HepG2 (cell line): ENCODE data around the gene AP4M1. TPM values are rescaled to one million over a fixed set of nuclear protein-coding genes. Genes with fewer than 3 reads are reported as not detected.
A peak's percentile ranks its signal among the peaks of the same experiment; 100 is the strongest.

Source experiments
- BRD4 ChIP-seq: sonication (generic); formaldehyde crosslinking; IDR thresholded peaks from 2 replicates; pipeline ENCODE4 v1.4.0; 2020; ENCODE audit warnings: missing genetic modification reagents
- CREB1 ChIP-seq, 2 experiments: fragments of 450-650 bp in 1 of 2; IDR thresholded peaks; 2 replicates each; pipeline ENCODE4 v1.6.1; 2016 to 2017; ENCODE audit warnings: control low read depth in 1 of 2, mild to moderate bottlenecking in 1 of 2, missing compliant biosample characterization in 1 of 2, missing genetic modification characterization in 1 of 2
- DPF2 ChIP-seq: sonication (generic); formaldehyde crosslinking; IDR thresholded peaks from 2 replicates; pipeline ENCODE4 v1.4.0; 2020; ENCODE audit warnings: mild to moderate bottlenecking, low read depth, missing genetic modification reagents, borderline replicate concordance
- JUN ChIP-seq: sonication (generic); formaldehyde crosslinking; IDR thresholded peaks from 2 replicates; pipeline ENCODE4 v1.4.0; 2020; ENCODE audit warnings: mild to moderate bottlenecking, missing genetic modification reagents
- NCOA1 ChIP-seq: sonication (generic); formaldehyde crosslinking; IDR thresholded peaks from 2 replicates; pipeline ENCODE4 v1.9.0; 2021; ENCODE audit warnings: missing genetic modification reagents
- RBM39 ChIP-seq: fragments of 200-400 bp; formaldehyde crosslinking; IDR thresholded peaks from one replicate; pipeline ENCODE4 v1.6.1; 2018; ENCODE audit warnings: antibody characterized with exemption, mild to moderate bottlenecking, low read depth, low read length; ENCODE audit not compliant: poor library complexity, severe bottlenecking
- SMYD3 ChIP-seq: sonication (generic); formaldehyde crosslinking; IDR thresholded peaks from 2 replicates; pipeline ENCODE4 v1.8.1; 2023; ENCODE audit warnings: mild to moderate bottlenecking, missing genetic modification reagents
- SP140L ChIP-seq: sonication (generic); formaldehyde crosslinking; IDR thresholded peaks from 2 replicates; pipeline ENCODE4 v1.4.0; 2020; ENCODE audit warnings: missing genetic modification reagents, borderline replicate concordance
- SRSF4 ChIP-seq: fragments of 200-400 bp; formaldehyde crosslinking; IDR thresholded peaks from one replicate; pipeline ENCODE4 v1.6.1; 2018; ENCODE audit warnings: mild to moderate bottlenecking, low read depth, low read length, moderate library complexity; ENCODE audit not compliant: poor library complexity, severe bottlenecking
- TCF12 ChIP-seq, 2 experiments: fragments of 450-650 bp in 1 of 2; sonication (generic) in 1 of 2; formaldehyde crosslinking in 1 of 2; IDR thresholded peaks; 2 replicates each; pipeline versions ENCODE4 v1.6.1 to v1.8.0; 2017 to 2022; ENCODE audit warnings: antibody characterized with exemption in 1 of 2, mild to moderate bottlenecking in 1 of 2, missing genetic modification reagents in 1 of 2, moderate library complexity in 1 of 2
- ZBTB8A ChIP-seq: sonication (generic); formaldehyde crosslinking; IDR thresholded peaks from 2 replicates; pipeline ENCODE4 v1.4.0; 2020; ENCODE audit warnings: mild to moderate bottlenecking, low read depth, missing genetic modification reagents, borderline replicate concordance
- ZEB1 ChIP-seq: IDR thresholded peaks from 2 replicates; pipeline ENCODE4 v1.6.1; 2012; ENCODE audit warnings: mild to moderate bottlenecking, low read depth, inconsistent platforms; ENCODE audit not compliant: insufficient replicate concordance
- ZNF260 ChIP-seq: sonication (generic); formaldehyde crosslinking; IDR thresholded peaks from 2 replicates; pipeline ENCODE4 v1.4.0; 2020; ENCODE audit warnings: missing genetic modification reagents, low read depth, mild to moderate bottlenecking, borderline replicate concordance
- ZNF296 ChIP-seq: sonication (generic); formaldehyde crosslinking; conservative IDR thresholded peaks from 2 replicates; pipeline ENCODE4 v1.5.0; 2020; ENCODE audit warnings: mild to moderate bottlenecking, missing genetic modification reagents
- ZNF614 ChIP-seq: IDR thresholded peaks from 2 replicates; pipeline ENCODE4 v1.6.1; 2018; ENCODE audit warnings: missing biosample characterization, missing genetic modification reagents, inconsistent platforms, borderline replicate concordance
- polyA plus RNA-seq, 8 experiments: library from polyadenylated mRNA; depleted of rRNA in 3 of 8; stranded (reverse) in 7 of 8; unstranded in 1 of 8; fragments of >200 nt; fragmentation: Illumina TruSeq in 4 of 8; extraction: Trizol in 4 of 8; gene quantifications; 2 replicates each; pipeline versions ENCODE4 v1.2.1 to v1.2.3, GENCODE V29; 2011 to 2016; ENCODE audit warnings: low read depth in 4 of 8, missing spikeins in 1 of 8, mixed read lengths in 1 of 8; ENCODE audit not compliant: insufficient read depth in 1 of 8
- total RNA-seq, 5 experiments: library from RNA; depleted of rRNA; stranded (reverse); fragments of >200 nt; fragmentation: Illumina TruSeq; extraction: Trizol; gene quantifications; 2 replicates each; pipeline ENCODE4 v1.2.3, GENCODE V29; 2016; ENCODE audit warnings: low read depth in 1 of 5
- TF ChIP-seq, protein P1 (sequence below), 2 experiments: IDR thresholded peaks; 2 replicates each; pipeline ENCODE4 v1.6.1; 2011 to 2012; ENCODE audit warnings: low read length in 2 of 2, borderline replicate concordance in 1 of 2, low read depth in 1 of 2, mild to moderate bottlenecking in 1 of 2, moderate library complexity in 1 of 2
- TF ChIP-seq, protein P2 (sequence below): fragments of 450-650 bp; IDR thresholded peaks from 2 replicates; pipeline ENCODE4 v1.6.1; 2017; ENCODE audit warnings: mild to moderate bottlenecking
- TF ChIP-seq, protein P3 (sequence below): sonication (generic); formaldehyde crosslinking; IDR thresholded peaks from 2 replicates; pipeline ENCODE4 v1.5.1; 2020; ENCODE audit warnings: missing genetic modification reagents, mild to moderate bottlenecking, borderline replicate concordance
- TF ChIP-seq, protein P4 (sequence below): sonication (generic); formaldehyde crosslinking; IDR thresholded peaks from 2 replicates; pipeline ENCODE4 v1.8.0; 2022; ENCODE audit warnings: mild to moderate bottlenecking, missing genetic modification reagents, moderate library complexity

AP4M1 gene
- total and polyA plus RNA-seq, 2 of the 13 experiments (the other 11 are each of a cell fraction or from before 2014, with no cell fraction given) = 6.3 to 9.7 TPM

DNA sequence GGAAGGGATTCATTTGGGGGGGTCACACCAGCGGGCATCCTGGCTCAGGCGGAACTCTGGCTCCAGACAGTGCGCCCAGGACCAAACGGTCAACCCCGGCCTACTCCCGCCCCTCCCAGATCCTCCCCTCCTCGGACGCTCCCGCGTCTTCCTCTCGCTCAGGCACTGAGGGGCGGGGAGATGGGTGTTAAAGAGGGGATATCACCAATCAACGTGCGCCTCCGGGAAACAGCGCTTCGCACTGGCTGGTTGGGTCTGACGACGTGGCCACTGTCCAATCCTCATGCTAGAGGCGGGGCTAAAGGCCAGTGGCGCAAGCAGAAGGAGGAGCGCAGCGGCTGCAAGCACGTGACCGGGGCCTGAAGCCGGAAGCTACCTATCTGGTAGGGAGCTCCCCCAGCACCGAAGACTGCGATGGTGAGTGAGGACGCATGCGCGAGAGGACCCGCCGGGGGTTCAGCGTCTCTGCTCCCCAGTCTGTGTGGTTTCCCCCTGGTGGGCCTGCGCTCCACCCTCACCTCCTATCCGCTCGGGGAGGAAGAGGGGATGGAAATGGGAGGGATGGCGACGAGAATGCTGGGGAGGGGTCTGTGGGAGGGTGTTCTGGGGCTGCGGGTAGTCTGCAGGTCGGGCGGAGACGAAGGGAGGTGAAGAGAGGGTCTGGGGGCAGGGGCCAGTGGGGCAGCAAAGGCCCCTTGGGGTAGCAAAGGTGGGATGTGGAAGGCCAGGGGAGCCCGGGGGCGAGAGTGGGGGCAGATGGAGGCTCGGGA is 47.3 kb downstream of the AP4M1 start, which contains the start of gene LAMTOR4 (continued):
- TF ChIP-seq, protein P1, sequence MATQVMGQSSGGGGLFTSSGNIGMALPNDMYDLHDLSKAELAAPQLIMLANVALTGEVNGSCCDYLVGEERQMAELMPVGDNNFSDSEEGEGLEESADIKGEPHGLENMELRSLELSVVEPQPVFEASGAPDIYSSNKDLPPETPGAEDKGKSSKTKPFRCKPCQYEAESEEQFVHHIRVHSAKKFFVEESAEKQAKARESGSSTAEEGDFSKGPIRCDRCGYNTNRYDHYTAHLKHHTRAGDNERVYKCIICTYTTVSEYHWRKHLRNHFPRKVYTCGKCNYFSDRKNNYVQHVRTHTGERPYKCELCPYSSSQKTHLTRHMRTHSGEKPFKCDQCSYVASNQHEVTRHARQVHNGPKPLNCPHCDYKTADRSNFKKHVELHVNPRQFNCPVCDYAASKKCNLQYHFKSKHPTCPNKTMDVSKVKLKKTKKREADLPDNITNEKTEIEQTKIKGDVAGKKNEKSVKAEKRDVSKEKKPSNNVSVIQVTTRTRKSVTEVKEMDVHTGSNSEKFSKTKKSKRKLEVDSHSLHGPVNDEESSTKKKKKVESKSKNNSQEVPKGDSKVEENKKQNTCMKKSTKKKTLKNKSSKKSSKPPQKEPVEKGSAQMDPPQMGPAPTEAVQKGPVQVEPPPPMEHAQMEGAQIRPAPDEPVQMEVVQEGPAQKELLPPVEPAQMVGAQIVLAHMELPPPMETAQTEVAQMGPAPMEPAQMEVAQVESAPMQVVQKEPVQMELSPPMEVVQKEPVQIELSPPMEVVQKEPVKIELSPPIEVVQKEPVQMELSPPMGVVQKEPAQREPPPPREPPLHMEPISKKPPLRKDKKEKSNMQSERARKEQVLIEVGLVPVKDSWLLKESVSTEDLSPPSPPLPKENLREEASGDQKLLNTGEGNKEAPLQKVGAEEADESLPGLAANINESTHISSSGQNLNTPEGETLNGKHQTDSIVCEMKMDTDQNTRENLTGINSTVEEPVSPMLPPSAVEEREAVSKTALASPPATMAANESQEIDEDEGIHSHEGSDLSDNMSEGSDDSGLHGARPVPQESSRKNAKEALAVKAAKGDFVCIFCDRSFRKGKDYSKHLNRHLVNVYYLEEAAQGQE (IDR thresholded peaks at IDR 0.05; ENCODE audit: borderline replicate concordance in 1 of 2, low read depth in 1 of 2, low read length in 2 of 2) = 0 out of 4 replicates have a peak, but pooled peaks of 1 of the 2 experiments have one; percentile 2
- TF ChIP-seq RBM39 (peak; percentile 85), ZEB1 (no peak), SP140L (CRISPR knock-in tag) (no peak), SMYD3 (CRISPR knock-in tag) (no peak), SRSF4 (no peak), JUN (CRISPR knock-in tag) (no peak), ZNF296 (CRISPR knock-in tag) (no peak), TCF12 (IDR thresholded peaks at IDR 0.05) (no peak), TCF12 (CRISPR knock-in tag; IDR thresholded peaks at IDR 0.05) (no peak), CREB1 (IDR thresholded peaks at IDR 0.05) (peak; percentile 83), CREB1 (CRISPR knock-in tag; IDR thresholded peaks at IDR 0.05) (peak; percentile 89), ZBTB8A (CRISPR knock-in tag) (no peak), ZNF614 (no peak), ZNF260 (CRISPR knock-in tag) (no peak), NCOA1 (CRISPR knock-in tag) (no peak), BRD4 (CRISPR knock-in tag) (no peak), DPF2 (CRISPR knock-in tag) (peak; percentile 13; the same call in 1 of the 2 replicates)
- TF ChIP-seq, protein P2, sequence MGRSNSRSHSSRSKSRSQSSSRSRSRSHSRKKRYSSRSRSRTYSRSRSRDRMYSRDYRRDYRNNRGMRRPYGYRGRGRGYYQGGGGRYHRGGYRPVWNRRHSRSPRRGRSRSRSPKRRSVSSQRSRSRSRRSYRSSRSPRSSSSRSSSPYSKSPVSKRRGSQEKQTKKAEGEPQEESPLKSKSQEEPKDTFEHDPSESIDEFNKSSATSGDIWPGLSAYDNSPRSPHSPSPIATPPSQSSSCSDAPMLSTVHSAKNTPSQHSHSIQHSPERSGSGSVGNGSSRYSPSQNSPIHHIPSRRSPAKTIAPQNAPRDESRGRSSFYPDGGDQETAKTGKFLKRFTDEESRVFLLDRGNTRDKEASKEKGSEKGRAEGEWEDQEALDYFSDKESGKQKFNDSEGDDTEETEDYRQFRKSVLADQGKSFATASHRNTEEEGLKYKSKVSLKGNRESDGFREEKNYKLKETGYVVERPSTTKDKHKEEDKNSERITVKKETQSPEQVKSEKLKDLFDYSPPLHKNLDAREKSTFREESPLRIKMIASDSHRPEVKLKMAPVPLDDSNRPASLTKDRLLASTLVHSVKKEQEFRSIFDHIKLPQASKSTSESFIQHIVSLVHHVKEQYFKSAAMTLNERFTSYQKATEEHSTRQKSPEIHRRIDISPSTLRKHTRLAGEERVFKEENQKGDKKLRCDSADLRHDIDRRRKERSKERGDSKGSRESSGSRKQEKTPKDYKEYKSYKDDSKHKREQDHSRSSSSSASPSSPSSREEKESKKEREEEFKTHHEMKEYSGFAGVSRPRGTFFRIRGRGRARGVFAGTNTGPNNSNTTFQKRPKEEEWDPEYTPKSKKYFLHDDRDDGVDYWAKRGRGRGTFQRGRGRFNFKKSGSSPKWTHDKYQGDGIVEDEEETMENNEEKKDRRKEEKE = no peak
- TF ChIP-seq, protein P3, sequence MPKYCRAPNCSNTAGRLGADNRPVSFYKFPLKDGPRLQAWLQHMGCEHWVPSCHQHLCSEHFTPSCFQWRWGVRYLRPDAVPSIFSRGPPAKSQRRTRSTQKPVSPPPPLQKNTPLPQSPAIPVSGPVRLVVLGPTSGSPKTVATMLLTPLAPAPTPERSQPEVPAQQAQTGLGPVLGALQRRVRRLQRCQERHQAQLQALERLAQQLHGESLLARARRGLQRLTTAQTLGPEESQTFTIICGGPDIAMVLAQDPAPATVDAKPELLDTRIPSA (CRISPR knock-in tag) = no peak
- TF ChIP-seq, protein P4, sequence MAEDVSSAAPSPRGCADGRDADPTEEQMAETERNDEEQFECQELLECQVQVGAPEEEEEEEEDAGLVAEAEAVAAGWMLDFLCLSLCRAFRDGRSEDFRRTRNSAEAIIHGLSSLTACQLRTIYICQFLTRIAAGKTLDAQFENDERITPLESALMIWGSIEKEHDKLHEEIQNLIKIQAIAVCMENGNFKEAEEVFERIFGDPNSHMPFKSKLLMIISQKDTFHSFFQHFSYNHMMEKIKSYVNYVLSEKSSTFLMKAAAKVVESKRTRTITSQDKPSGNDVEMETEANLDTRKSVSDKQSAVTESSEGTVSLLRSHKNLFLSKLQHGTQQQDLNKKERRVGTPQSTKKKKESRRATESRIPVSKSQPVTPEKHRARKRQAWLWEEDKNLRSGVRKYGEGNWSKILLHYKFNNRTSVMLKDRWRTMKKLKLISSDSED (CRISPR knock-in tag) = no peak
